ENCODE measurements around the gene GPR107.

The GPR107 gene

DNA sequence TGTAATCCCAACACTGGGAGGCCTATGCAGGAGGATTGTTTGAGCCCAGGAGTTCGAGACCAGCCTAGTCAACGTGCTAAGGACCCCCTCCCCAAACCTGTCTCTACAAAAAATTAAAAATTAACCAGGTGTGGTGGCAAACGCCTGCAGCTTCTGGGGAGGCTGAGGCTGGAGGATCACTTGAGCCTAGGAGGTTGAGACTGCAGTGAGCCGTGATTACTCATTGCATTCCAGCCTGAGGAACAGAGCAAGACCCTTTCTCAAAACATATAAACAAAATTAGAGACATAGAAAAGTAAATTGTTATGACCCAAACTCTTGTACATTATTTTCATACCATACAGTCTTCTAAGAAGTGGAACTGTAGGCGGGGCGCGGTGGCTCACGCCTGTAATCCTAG is 1.1 kb downstream of the GPR107 start:
- ATAC-seq (replicated peaks) (no peak), DNase-seq (no peak)
- peak overlapping the region; percentile 93 for H3K4me3 Mint-ChIP-seq
- no peaks in the 10 kb centered on the region for H3K27me3 Mint-ChIP-seq
- H3K36me3 Mint-ChIP-seq = peaks cover 7 to 8% of the 10 kb centered on the region in 2 donors
- peaks cover 9 to 29% of the 10 kb centered on the region in 2 donors for H3K4me1 Mint-ChIP-seq
- peak overlapping the region; percentile 97 for H3K27ac Mint-ChIP-seq
- H3K9me3 Mint-ChIP-seq = no peaks in the 10 kb centered on the region

GRCh38 chr9:130058154-130058553 is 4.4 kb downstream of the GPR107 start:
- Mint-ChIP-seq H3K27me3 (no peaks in the 10 kb centered on the region), H3K9me3 (no peaks in the 10 kb centered on the region), H3K27ac (no peak overlapping the region), H3K4me1 (peaks cover 17 to 38% of the 10 kb centered on the region in 2 donors), H3K4me3 (no peak overlapping the region), H3K36me3 (peaks cover 12 to 23% of the 10 kb centered on the region in 2 donors)
- ATAC-seq (replicated peaks) (no peak), DNase-seq (no peak)

- ATAC-seq (replicated peaks) = no peak
- Mint-ChIP-seq H3K36me3 (peaks cover 12 to 23% of the 10 kb centered on the region in 2 donors), H3K27me3 (no peaks in the 10 kb centered on the region), H3K27ac (no peak overlapping the region), H3K9me3 (no peaks in the 10 kb centered on the region), H3K4me1 (peaks cover 17 to 38% of the 10 kb centered on the region in 2 donors), H3K4me3 (no peak overlapping the region)
- no peak for DNase-seq
Measured at GRCh38 chr9:130058887-130059286, 5.2 kb downstream of the GPR107 start.

- no peaks in the 10 kb centered on the region for H3K9me3 Mint-ChIP-seq
- H3K27me3 Mint-ChIP-seq = no peaks in the 10 kb centered on the region
- no peak for DNase-seq
- peaks cover 18 to 32% of the 10 kb centered on the region in 2 donors for H3K4me1 Mint-ChIP-seq
- H3K36me3 Mint-ChIP-seq = peaks cover 15 to 27% of the 10 kb centered on the region in 2 donors
- H3K27ac Mint-ChIP-seq = no peak overlapping the region
- H3K4me3 Mint-ChIP-seq = no peak overlapping the region
- no peak for ATAC-seq (replicated peaks)
Measured at GRCh38 chr9:130060296-130060695, 6.6 kb downstream of the GPR107 start.

GRCh38 chr9:130062750-130063149 is 9.0 kb downstream of the GPR107 start:
- DNase-seq (no peak), ATAC-seq (replicated peaks) (no peak)
- Mint-ChIP-seq H3K9me3 (no peaks in the 10 kb centered on the region), H3K27me3 (no peaks in the 10 kb centered on the region), H3K4me1 (peaks cover 25 to 43% of the 10 kb centered on the region in 2 donors), H3K4me3 (no peak overlapping the region), H3K27ac (peak overlapping the region; percentile 15), H3K36me3 (peaks cover 18 to 34% of the 10 kb centered on the region in 2 donors)

GRCh38 chr9:130064621-130065020 is 10.9 kb downstream of the GPR107 start:
- ATAC-seq (replicated peaks) (no peak), DNase-seq (no peak)
- Mint-ChIP-seq H3K27me3 (no peaks in the 10 kb centered on the region), H3K4me3 (no peak overlapping the region), H3K4me1 (peaks cover 28 to 48% of the 10 kb centered on the region in 2 donors), H3K9me3 (no peaks in the 10 kb centered on the region), H3K36me3 (peaks cover 12 to 26% of the 10 kb centered on the region in 2 donors), H3K27ac (no peak overlapping the region)

- ATAC-seq (replicated peaks) (no peak), DNase-seq (no peak)
- H3K27me3 Mint-ChIP-seq = no peaks in the 10 kb centered on the region
- peaks cover 8 to 21% of the 10 kb centered on the region in 2 donors for H3K36me3 Mint-ChIP-seq
- H3K4me3 Mint-ChIP-seq = peak overlapping the region in 1 of 2 donors; percentile 16
- no peaks in the 10 kb centered on the region for H3K9me3 Mint-ChIP-seq
- H3K27ac Mint-ChIP-seq = peak overlapping the region; percentile 68
- H3K4me1 Mint-ChIP-seq = peaks cover 21 to 47% of the 10 kb centered on the region in 2 donors
Measured at GRCh38 chr9:130069048-130069447, 15.3 kb downstream of the GPR107 start.

DNA sequence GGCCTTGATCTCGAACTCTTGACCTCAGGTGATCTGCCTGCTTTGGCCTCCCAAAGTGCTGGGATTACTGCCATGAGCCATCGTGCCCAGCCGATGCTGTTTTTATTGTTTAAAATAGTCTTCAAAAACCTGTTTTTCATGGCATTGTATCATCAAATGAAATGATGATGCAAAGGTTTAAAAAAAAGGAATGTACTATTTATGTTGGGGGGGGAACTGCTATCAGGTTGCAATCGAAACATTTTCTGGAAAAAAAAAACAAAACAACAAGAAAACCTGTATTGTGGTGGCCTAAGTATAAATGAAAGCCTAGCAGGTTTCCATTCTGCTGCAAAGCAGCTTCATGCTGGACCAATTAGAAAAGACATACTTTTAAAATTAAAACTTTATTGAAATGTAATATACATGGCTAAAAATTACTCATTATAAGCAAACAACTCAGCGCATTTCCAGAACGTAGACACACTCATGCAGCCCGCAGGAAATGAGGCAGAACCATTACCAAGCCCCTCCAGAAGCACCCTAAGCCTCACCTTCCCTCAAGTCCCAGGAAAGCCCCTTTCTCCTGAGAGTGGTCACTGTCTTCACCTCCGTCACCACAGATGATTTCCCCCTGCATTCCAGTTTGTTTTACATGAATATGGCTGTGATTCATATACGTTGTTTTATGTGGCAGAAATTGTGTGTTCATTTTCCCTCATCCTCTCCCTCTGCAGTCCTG is 19.0 kb downstream of the GPR107 start:
- ATAC-seq (replicated peaks) = peak in 1 of 2 donors; percentile 78
- Mint-ChIP-seq H3K27me3 (no peaks in the 10 kb centered on the region), H3K36me3 (peaks cover 9 to 23% of the 10 kb centered on the region in 2 donors), H3K27ac (peak overlapping the region; percentile 33), H3K9me3 (no peaks in the 10 kb centered on the region), H3K4me1 (peaks cover 17 to 36% of the 10 kb centered on the region in 2 donors), H3K4me3 (no peak overlapping the region)
- no peak for DNase-seq

DNA sequence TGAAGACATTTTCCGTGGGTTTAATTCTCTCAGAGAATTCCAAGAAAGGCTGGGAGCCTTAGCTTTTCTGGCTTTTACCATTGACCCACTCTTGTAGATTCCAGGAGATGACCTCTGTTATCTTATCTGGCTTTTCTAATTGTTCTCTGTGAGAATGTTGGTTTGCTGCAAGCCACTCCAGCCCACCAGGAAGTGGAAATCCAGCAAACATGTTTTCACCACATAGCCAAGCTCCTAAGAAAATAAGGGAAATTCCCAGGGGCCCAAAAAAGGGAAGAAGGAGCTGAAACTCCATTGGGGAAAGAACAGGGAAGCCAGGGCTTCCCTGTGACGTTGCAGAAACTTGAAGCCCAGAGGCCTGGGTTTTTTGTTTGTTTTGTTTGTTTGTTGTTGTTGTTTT is 19.7 kb downstream of the GPR107 start:
- H3K4me1 Mint-ChIP-seq = peaks cover 17 to 30% of the 10 kb centered on the region in 2 donors
- H3K36me3 Mint-ChIP-seq = peaks cover 12 to 27% of the 10 kb centered on the region in 2 donors
- H3K4me3 Mint-ChIP-seq = no peak overlapping the region
- H3K27me3 Mint-ChIP-seq = no peaks in the 10 kb centered on the region
- H3K9me3 Mint-ChIP-seq = no peaks in the 10 kb centered on the region
- peak in 1 of 2 donors; percentile 23 for ATAC-seq (replicated peaks)
- no peak for DNase-seq
- H3K27ac Mint-ChIP-seq = peak overlapping the region; percentile 33

DNA sequence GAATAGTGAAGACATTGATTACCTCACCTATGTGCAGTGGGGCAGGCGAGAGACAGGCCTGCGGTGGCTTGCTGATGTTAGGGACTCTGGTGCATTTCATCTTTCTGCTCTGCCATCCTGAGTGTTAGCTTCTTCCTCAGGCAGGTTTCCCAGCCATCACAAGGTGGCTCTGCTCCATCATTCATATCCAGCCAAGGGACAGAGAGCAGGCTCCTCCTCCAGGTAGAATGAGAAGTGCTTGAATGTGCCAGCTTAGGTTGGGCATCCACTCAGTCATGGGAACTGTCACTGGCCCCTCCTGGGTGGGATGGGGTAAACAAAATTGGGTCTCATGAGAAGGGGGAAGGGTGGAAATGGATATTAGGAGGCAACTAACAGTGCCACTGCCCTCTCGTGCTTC is 24.8 kb downstream of the GPR107 start:
- H3K36me3 Mint-ChIP-seq = peaks cover 31 to 35% of the 10 kb centered on the region in 2 donors
- peaks cover 6 to 10% of the 10 kb centered on the region in 2 donors for H3K4me1 Mint-ChIP-seq
- no peaks in the 10 kb centered on the region for H3K9me3 Mint-ChIP-seq
- no peaks in the 10 kb centered on the region for H3K27me3 Mint-ChIP-seq
- DNase-seq = no peak
- ATAC-seq (replicated peaks) = no peak
- H3K27ac Mint-ChIP-seq = no peak overlapping the region
- no peak overlapping the region for H3K4me3 Mint-ChIP-seq

GRCh38 chr9:130084337-130084736 is 30.6 kb downstream of the GPR107 start:
- H3K9me3 Mint-ChIP-seq = no peaks in the 10 kb centered on the region
- H3K36me3 Mint-ChIP-seq = peaks cover 31 to 43% of the 10 kb centered on the region in 2 donors
- no peak overlapping the region for H3K4me3 Mint-ChIP-seq
- peaks cover 2 to 9% of the 10 kb centered on the region in 2 donors for H3K4me1 Mint-ChIP-seq
- no peak for ATAC-seq (replicated peaks)
- no peaks in the 10 kb centered on the region for H3K27me3 Mint-ChIP-seq
- H3K27ac Mint-ChIP-seq = peak overlapping the region; percentile 47
- DNase-seq = no peak

DNA sequence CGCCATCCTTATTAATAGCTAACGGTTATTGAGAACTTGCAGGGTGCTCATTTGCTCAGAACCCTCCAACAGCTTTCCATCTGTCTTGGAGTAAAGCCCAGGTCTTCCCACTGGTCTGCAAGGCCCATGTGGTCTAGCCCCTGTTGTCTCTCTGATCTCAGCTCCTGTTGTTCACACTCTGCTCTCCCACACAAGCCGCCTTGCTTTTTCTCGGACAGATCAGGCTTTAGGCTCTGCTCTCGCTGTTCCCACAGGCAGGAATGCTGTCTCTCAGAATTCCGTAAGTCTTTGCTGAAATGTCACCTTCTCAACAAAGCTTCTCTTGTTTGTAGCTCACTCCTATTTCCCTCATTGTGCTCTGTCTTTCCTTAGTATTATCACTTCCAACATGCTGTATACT is 34.3 kb downstream of the GPR107 start:
- Mint-ChIP-seq H3K27ac (peak overlapping the region; percentile 66), H3K4me3 (no peak overlapping the region), H3K36me3 (peaks cover 24 to 46% of the 10 kb centered on the region in 2 donors), H3K9me3 (no peaks in the 10 kb centered on the region), H3K27me3 (no peaks in the 10 kb centered on the region), H3K4me1 (peaks cover 2 to 9% of the 10 kb centered on the region in 2 donors)
- no peak for DNase-seq
- ATAC-seq (replicated peaks) = no peak

- Mint-ChIP-seq H3K36me3 (peaks cover 27 to 45% of the 10 kb centered on the region in 2 donors), H3K4me3 (no peak overlapping the region), H3K27ac (no peak overlapping the region), H3K9me3 (no peaks in the 10 kb centered on the region), H3K4me1 (peaks cover 2 to 9% of the 10 kb centered on the region in 2 donors), H3K27me3 (no peaks in the 10 kb centered on the region)
- ATAC-seq (replicated peaks) (no peak), DNase-seq (no peak)
Measured at GRCh38 chr9:130089141-130089540, 35.4 kb downstream of the GPR107 start.

GRCh38 chr9:130090915-130091314 is 37.2 kb downstream of the GPR107 start:
- H3K4me3 Mint-ChIP-seq = no peak overlapping the region
- H3K36me3 Mint-ChIP-seq = peaks cover 29 to 48% of the 10 kb centered on the region in 2 donors
- H3K27ac Mint-ChIP-seq = peak overlapping the region; percentile 37
- DNase-seq = no peak
- no peaks in the 10 kb centered on the region for H3K9me3 Mint-ChIP-seq
- ATAC-seq (replicated peaks) = no peak
- peaks cover 7 to 10% of the 10 kb centered on the region in 2 donors for H3K4me1 Mint-ChIP-seq
- H3K27me3 Mint-ChIP-seq = no peaks in the 10 kb centered on the region

- peaks cover 12 to 22% of the 10 kb centered on the region in 2 donors for H3K4me1 Mint-ChIP-seq
- no peak for ATAC-seq (replicated peaks)
- H3K27ac Mint-ChIP-seq = peak overlapping the region; percentile 14
- peaks cover 39 to 46% of the 10 kb centered on the region in 2 donors for H3K36me3 Mint-ChIP-seq
- no peak overlapping the region for H3K4me3 Mint-ChIP-seq
- H3K9me3 Mint-ChIP-seq = no peaks in the 10 kb centered on the region
- DNase-seq = no peak
- H3K27me3 Mint-ChIP-seq = no peaks in the 10 kb centered on the region
Measured at GRCh38 chr9:130092910-130093309, 39.2 kb downstream of the GPR107 start.

All from stimulated activated naive B cell treated with anti-CD40 and anti-IgM and Interleukin-4, amounts not matched to agents 10 μg/mL and 1 μg/mL and 100 μg/mL, for 72 hours (primary cell).